Sciatic nerve (tissue), 2 donors: Measurements from ENCODE around the gene VSIG10L2. TPM values are rescaled to one million over a fixed set of nuclear protein-coding genes. Genes with fewer than 3 reads are reported as not detected.

Source experiments
- ATAC-seq: fragments of 200-7000 bp; cut with Tn5 transposase; one replicate; pipeline ENCODE4 v1.9.1; 2020; ENCODE audit warnings: mild to moderate bottlenecking, moderate library complexity
- DNase-seq: peaks from one replicate; pipeline ENCODE4 v3.0.0-alpha.2; 2020; ENCODE audit warnings: low spot score
- intact Hi-C: fragments of 100-400 bp; cut with DNase I; formaldehyde crosslinking; loops from one replicate; pipeline ENCODE4 v1.14.2; 2022
- total RNA-seq: library from RNA; stranded (reverse); fragmentation: NEBNext Ultra II Directional; extraction: Animal tissue kit (Norgen Biotek cat#: 25700); gene quantifications from one replicate; pipeline ENCODE4 v1.2.1, GENCODE V29; 2021
- donor health status: DM: no; HTN: no; CAD: no.
- donor health status: DM: no; HTN: no; CAD: no.

Gene VSIG10L2
- total RNA-seq, 1 donor from 2014 or later: not detected

- intact Hi-C loops: no loop called here
- DNase-seq (no peak), ATAC-seq (no peak)
Observed at GRCh38 chr11:125944350-125945010, 1.4 kb upstream of the VSIG10L2 start.

GRCh38 chr11:125945011-125945796, 640 bp upstream of the VSIG10L2 start:
- DNase-seq (no peak), ATAC-seq (no peak)
- intact Hi-C loops: no loop called here

- intact Hi-C loops: no loop called here
- ATAC-seq (no peak), DNase-seq (no peak)
Observed at GRCh38 chr11:125946712-125947418, 1.0 kb downstream of the VSIG10L2 start.

GRCh38 chr11:125947419-125948277, 1.8 kb downstream of the VSIG10L2 start:
- intact Hi-C loops: no loop called here
- no peak for ATAC-seq
- DNase-seq: peak; percentile 51

GRCh38 chr11:125948278-125949051, 2.6 kb downstream of the VSIG10L2 start:
- intact Hi-C loops: no loop called here
- ATAC-seq (no peak), DNase-seq (peak; percentile 51)

GRCh38 chr11:125949271-125950177, 3.7 kb downstream of the VSIG10L2 start:
- ATAC-seq (no peak), DNase-seq (no peak)
- intact Hi-C loops: no loop called here

GRCh38 chr11:125950178-125950490, 4.3 kb downstream of the VSIG10L2 start:
- intact Hi-C loops: no loop called here
- ATAC-seq (no peak), DNase-seq (peak; percentile 50)

GRCh38 chr11:125950696-125951651, 5.1 kb downstream of the VSIG10L2 start:
- intact Hi-C loops: no loop called here
- ATAC-seq (peak; percentile 67), DNase-seq (peak; percentile 60)

- no peak for DNase-seq
- no peak for ATAC-seq
- intact Hi-C loops: no loop called here
Observed at GRCh38 chr11:125951731-125952130, 5.9 kb downstream of the VSIG10L2 start.

GRCh38 chr11:125952559-125952958, 6.7 kb downstream of the VSIG10L2 start:
- intact Hi-C loops: no loop called here
- DNase-seq (no peak), ATAC-seq (no peak)

- DNase-seq: peak; percentile 62
- intact Hi-C loops: no loop called here
- peak; percentile 61 for ATAC-seq
Observed at GRCh38 chr11:125952973-125953372, 7.1 kb downstream of the VSIG10L2 start.

- DNase-seq (no peak), ATAC-seq (no peak)
- intact Hi-C loops: no loop called here
Observed at GRCh38 chr11:125953401-125953935, 7.6 kb downstream of the VSIG10L2 start.

- intact Hi-C loops: no loop called here
- DNase-seq: no peak
- no peak for ATAC-seq
Observed at GRCh38 chr11:125954123-125954944, 8.5 kb downstream of the VSIG10L2 start.

- no peak for ATAC-seq
- DNase-seq: no peak
- intact Hi-C loops: no loop called here
Observed at GRCh38 chr11:125954945-125955640, 9.2 kb downstream of the VSIG10L2 start.

- intact Hi-C loops: no loop called here
- DNase-seq (no peak), ATAC-seq (no peak)
Observed at GRCh38 chr11:125955856-125956255, 10.0 kb downstream of the VSIG10L2 start.
